Measurements from ENCODE around the gene ALOX15B.

DNA sequence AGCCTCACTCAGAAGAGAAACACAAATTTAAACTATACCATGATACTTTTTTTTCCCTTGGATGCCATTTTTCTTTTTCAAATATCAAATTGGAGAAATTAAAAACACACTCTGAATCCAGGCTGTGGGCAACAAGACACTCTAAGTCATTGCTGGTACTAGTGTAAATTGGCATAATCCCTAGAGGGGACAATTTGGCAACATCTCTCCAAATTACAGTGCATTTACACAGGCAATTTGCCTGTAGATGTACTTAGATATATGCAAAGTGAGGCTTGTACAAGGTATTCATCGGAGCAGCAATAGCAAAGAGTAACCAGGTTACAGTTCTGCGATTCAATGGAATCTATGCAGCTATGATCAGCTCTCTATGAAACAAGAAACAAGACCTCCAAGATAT, 43.1 kb upstream of the ALOX15B start:
- no peak for TF ChIP-seq GATA2 (IDR thresholded peaks at IDR 0.05; ENCODE audit: low read depth, low read length)
- TF ChIP-seq GATA3 (IDR thresholded peaks at IDR 0.05; ENCODE audit: low read depth, low read length): no peak

Data from SH-SY5Y (cell line).